Panc1 (cell line): ENCODE data around the gene XG. TPM values are rescaled to one million over a fixed set of nuclear protein-coding genes. Genes with fewer than 3 reads are reported as not detected.

Experiments used
- ATAC-seq: fragments of 200-7000 bp; cut with Tn5 transposase; 2 replicates; pipeline ENCODE4 v1.9.1; 2020; ENCODE audit warnings: mild to moderate bottlenecking, moderate library complexity
- BruUV-seq: library from RNA; stranded (reverse); fragments of 400-500 nt; replicated peaks from 2 replicates; lab custom pipeline; 2021; lab: Mats Ljungman, UMichigan
- CTCF ChIA-PET: fragments of 300-600 bp; sonication (Branson Sonifier 250); formaldehyde crosslinking; loops from one replicate; lab custom pipeline; 2022; ENCODE audit warnings: antibody characterized with exemption; lab: Charles Lee
- POLR2A ChIA-PET: fragments of 300-600 bp; sonication (Branson Sonifier 250); formaldehyde crosslinking; loops from one replicate; lab custom pipeline; 2022; ENCODE audit warnings: antibody characterized with exemption; lab: Charles Lee
- DNase-seq: peaks from one replicate; pipeline ENCODE4 v3.0.0-alpha.2; 2010; ENCODE audit warnings: low read depth, low spot score
- H3K27ac ChIP-seq: 2 replicates; pipeline ENCODE4 v1.5.1; 2011; ENCODE audit warnings: mild to moderate bottlenecking, low read length, inconsistent platforms
- H3K27me3 ChIP-seq: fragments of 200-500 bp; sonication (Bioruptor generic); 2 replicates; pipeline ENCODE4 v1.6.0; 2014; ENCODE audit warnings: low read length, inconsistent platforms; ENCODE audit not compliant: control insufficient read depth, insufficient read depth
- H3K36me3 ChIP-seq: fragments of 200-500 bp; sonication (Bioruptor generic); 2 replicates; pipeline ENCODE4 v1.5.1; 2014; ENCODE audit warnings: inconsistent platforms, mild to moderate bottlenecking, low read length, moderate library complexity; ENCODE audit not compliant: control insufficient read depth, insufficient read depth
- H3K4me1 ChIP-seq: 2 replicates; pipeline ENCODE4 v1.5.1; 2011; ENCODE audit warnings: inconsistent platforms, mild to moderate bottlenecking, low read length, moderate library complexity; ENCODE audit not compliant: control insufficient read depth, insufficient read depth
- H3K4me3 ChIP-seq, 2 experiments: 2 replicates each; pipeline ENCODE4 v1.5.1; 2011 to 2012; ENCODE audit warnings: low read depth in 2 of 2, low read length in 2 of 2, mild to moderate bottlenecking in 2 of 2, inconsistent platforms in 1 of 2, moderate library complexity in 1 of 2
- H3K9me3 ChIP-seq: fragments of 200-500 bp; sonication (Bioruptor generic); 2 replicates; pipeline ENCODE4 v1.5.1; 2014; ENCODE audit warnings: low read depth, mild to moderate bottlenecking, inconsistent platforms, low read length, moderate library complexity; ENCODE audit not compliant: control insufficient read depth, insufficient read depth
- POLR2AphosphoS5 ChIP-seq: IDR thresholded peaks from 2 replicates; pipeline ENCODE4 v1.6.1; 2012; ENCODE audit warnings: mild to moderate bottlenecking, low read depth, low read length, moderate library complexity
- SIN3A ChIP-seq: IDR thresholded peaks from 2 replicates; pipeline ENCODE4 v1.6.1; 2012; ENCODE audit warnings: low read depth, mild to moderate bottlenecking, low read length, moderate library complexity, borderline replicate concordance; ENCODE audit not compliant: insufficient read depth
- TCF7L2 ChIP-seq: IDR thresholded peaks from 2 replicates; pipeline ENCODE4 v1.6.1; 2011; ENCODE audit warnings: mild to moderate bottlenecking, low read depth, low read length, inconsistent platforms
- in situ Hi-C: cut with HindIII; loops from 2 replicates; pipeline ENCODE4 v1.10.0; 2016; ENCODE audit warnings: low sequenced_read_pairs, low pct_unique_long_range_greater_than_20kb
- intact Hi-C: fragments of 100-400 bp; cut with micrococcal nuclease; formaldehyde crosslinking; loops from one replicate; pipeline ENCODE4 v1.10.0; 2022; ENCODE audit not compliant: unreplicated experiment
- total RNA-seq: library from RNA; stranded (reverse); gene quantifications from one replicate; pipeline ENCODE4 v1.2.1, GENCODE V29; 2021; ENCODE audit not compliant: unreplicated experiment
- TF ChIP-seq, protein P1 (sequence below), 2 experiments: IDR thresholded peaks; 2 replicates each; pipeline ENCODE4 v1.6.1; 2011 to 2012; ENCODE audit warnings: low read depth in 2 of 2, control low read depth in 1 of 2, low read length in 1 of 2, mild to moderate bottlenecking in 1 of 2, moderate library complexity in 1 of 2; ENCODE audit not compliant: insufficient read depth in 1 of 2
- TF ChIP-seq, protein P2 (sequence below): fragments of 450-650 bp; IDR thresholded peaks from 2 replicates; pipeline ENCODE4 v1.5.1; 2017; ENCODE audit warnings: mild to moderate bottlenecking

Gene XG
- total RNA-seq, 1 experiment from 2014 or later, result not detected

DNA sequence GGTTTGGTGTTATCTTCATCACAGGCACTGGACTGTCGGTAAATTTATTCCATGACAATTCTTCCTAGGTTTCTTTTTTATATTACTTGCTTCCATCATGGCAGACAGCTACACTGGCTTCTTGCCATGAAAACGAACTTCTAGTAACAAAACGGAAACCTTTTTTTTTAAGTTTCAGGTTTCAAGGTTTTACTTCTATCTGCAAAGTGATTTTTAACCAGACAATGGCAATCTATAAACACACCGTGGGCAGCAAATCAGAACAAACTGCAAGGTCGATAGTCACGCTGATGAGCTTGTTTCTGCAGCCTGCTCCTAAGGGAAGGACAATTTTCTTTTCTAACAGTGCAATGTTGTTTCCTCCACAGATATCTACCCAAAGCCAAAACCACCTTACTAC is 29.9 kb downstream of the XG start:
- H3K4me3 ChIP-seq, result no peak overlapping the region
- CTCF ChIA-PET, result no interaction called here

DNA sequence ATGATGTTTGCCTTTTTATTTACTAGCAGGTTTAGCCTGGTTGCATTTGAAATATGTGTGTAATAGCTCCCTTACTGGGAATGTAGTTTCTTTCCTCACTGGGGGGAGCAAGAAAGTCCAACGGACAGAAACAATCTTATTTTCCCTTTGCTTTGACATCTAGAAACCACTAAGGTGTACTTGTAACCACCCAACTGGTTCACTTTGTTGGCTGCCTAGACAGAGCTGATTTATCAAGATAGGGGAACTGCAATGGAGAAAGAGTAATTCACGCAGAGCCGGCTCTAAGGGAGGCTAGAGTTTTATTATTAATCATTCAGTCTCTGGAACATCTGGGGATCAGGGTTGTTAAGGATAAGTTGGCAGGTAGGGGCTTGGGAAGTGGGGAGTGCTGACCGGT is 30.3 kb downstream of the XG start:
- Histone ChIP-seq H3K36me3 (no peaks in the 10 kb centered on the region), H3K27me3 (no peaks in the 10 kb centered on the region), H3K4me1 (no peaks in the 10 kb centered on the region), H3K27ac (no peak overlapping the region), H3K4me3 (no peak overlapping the region), H3K9me3 (no peaks in the 10 kb centered on the region)
- DNase-seq (no peak), ATAC-seq (no peak)
- in situ Hi-C loops, result no loop called here
- TF ChIP-seq POLR2AphosphoS5 (no peak), SIN3A (no peak), TCF7L2 (no peak)
- TF ChIP-seq, protein P1, sequence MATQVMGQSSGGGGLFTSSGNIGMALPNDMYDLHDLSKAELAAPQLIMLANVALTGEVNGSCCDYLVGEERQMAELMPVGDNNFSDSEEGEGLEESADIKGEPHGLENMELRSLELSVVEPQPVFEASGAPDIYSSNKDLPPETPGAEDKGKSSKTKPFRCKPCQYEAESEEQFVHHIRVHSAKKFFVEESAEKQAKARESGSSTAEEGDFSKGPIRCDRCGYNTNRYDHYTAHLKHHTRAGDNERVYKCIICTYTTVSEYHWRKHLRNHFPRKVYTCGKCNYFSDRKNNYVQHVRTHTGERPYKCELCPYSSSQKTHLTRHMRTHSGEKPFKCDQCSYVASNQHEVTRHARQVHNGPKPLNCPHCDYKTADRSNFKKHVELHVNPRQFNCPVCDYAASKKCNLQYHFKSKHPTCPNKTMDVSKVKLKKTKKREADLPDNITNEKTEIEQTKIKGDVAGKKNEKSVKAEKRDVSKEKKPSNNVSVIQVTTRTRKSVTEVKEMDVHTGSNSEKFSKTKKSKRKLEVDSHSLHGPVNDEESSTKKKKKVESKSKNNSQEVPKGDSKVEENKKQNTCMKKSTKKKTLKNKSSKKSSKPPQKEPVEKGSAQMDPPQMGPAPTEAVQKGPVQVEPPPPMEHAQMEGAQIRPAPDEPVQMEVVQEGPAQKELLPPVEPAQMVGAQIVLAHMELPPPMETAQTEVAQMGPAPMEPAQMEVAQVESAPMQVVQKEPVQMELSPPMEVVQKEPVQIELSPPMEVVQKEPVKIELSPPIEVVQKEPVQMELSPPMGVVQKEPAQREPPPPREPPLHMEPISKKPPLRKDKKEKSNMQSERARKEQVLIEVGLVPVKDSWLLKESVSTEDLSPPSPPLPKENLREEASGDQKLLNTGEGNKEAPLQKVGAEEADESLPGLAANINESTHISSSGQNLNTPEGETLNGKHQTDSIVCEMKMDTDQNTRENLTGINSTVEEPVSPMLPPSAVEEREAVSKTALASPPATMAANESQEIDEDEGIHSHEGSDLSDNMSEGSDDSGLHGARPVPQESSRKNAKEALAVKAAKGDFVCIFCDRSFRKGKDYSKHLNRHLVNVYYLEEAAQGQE (IDR thresholded peaks at IDR 0.05; ENCODE audit: insufficient read depth in 1 of 2, low read depth in 2 of 2, low read length in 1 of 2), result no peak
- TF ChIP-seq, protein P2, sequence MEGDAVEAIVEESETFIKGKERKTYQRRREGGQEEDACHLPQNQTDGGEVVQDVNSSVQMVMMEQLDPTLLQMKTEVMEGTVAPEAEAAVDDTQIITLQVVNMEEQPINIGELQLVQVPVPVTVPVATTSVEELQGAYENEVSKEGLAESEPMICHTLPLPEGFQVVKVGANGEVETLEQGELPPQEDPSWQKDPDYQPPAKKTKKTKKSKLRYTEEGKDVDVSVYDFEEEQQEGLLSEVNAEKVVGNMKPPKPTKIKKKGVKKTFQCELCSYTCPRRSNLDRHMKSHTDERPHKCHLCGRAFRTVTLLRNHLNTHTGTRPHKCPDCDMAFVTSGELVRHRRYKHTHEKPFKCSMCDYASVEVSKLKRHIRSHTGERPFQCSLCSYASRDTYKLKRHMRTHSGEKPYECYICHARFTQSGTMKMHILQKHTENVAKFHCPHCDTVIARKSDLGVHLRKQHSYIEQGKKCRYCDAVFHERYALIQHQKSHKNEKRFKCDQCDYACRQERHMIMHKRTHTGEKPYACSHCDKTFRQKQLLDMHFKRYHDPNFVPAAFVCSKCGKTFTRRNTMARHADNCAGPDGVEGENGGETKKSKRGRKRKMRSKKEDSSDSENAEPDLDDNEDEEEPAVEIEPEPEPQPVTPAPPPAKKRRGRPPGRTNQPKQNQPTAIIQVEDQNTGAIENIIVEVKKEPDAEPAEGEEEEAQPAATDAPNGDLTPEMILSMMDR, result no peak
- ChIA-PET POLR2A (no interaction called here), CTCF (no interaction called here)
- no TSS peak for BruUV-seq
- intact Hi-C loops, result no loop called here

More for the DNA sequence above, 29.9 kb downstream of the XG start:
- H3K4me1 ChIP-seq, result no peaks in the 10 kb centered on the region
- TF ChIP-seq TCF7L2 (no peak), POLR2AphosphoS5 (no peak), SIN3A (no peak)
- TF ChIP-seq, protein P2, result no peak
- TF ChIP-seq, protein P1 (IDR thresholded peaks at IDR 0.05; ENCODE audit: insufficient read depth in 1 of 2, low read depth in 2 of 2, low read length in 1 of 2), result no peak
- ATAC-seq (no peak), DNase-seq (no peak)
- H3K36me3 ChIP-seq, result no peaks in the 10 kb centered on the region
- in situ Hi-C loops (no loop called here), intact Hi-C loops (no loop called here)
- POLR2A ChIA-PET, result no interaction called here
- H3K9me3 ChIP-seq, result no peaks in the 10 kb centered on the region
- BruUV-seq, result no TSS peak
- H3K27ac ChIP-seq, result no peak overlapping the region
- H3K27me3 ChIP-seq, result no peaks in the 10 kb centered on the region
